Keratinocyte (primary cell): ENCODE results near the gene CACHD1. TPM values are rescaled to one million over a fixed set of nuclear protein-coding genes. Genes with fewer than 3 reads are reported as not detected.

Experiments used
- DNase-seq: peaks from one replicate; pipeline ENCODE4 v3.0.0-alpha.2; 2011; ENCODE audit warnings: low read depth, missing footprints, low spot score
- FAIRE-seq: peaks from 2 replicates; lab custom pipeline; 2011; peaks lifted over from hg19 to GRCh38; lab: Jason Lieb, UNC
- H2AFZ ChIP-seq: 2 replicates; pipeline ENCODE4 v1.6.0; 2012; ENCODE audit warnings: low read length, control low read depth, inconsistent platforms; ENCODE audit not compliant: control insufficient read depth
- H3K27ac ChIP-seq: 2 replicates; pipeline ENCODE4 v1.5.1; 2011; ENCODE audit warnings: low read length; ENCODE audit not compliant: control insufficient read depth, insufficient read depth
- H3K27me3 ChIP-seq: 3 replicates; pipeline ENCODE4 v1.6.0; 2011; ENCODE audit warnings: low read length; ENCODE audit not compliant: control insufficient read depth, insufficient read depth; ENCODE audit errors: extremely low read depth
- H3K36me3 ChIP-seq, 2 experiments: 2 replicates in 1 of 2; 3 replicates in 1 of 2; pipeline ENCODE4 v1.5.1; 2011; ENCODE audit warnings: low read length in 2 of 2, mild to moderate bottlenecking in 1 of 2; ENCODE audit not compliant: control insufficient read depth in 2 of 2, insufficient read depth in 2 of 2; ENCODE audit errors: extremely low read depth in 1 of 2
- H3K4me1 ChIP-seq: 3 replicates; pipeline ENCODE4 v1.5.1; 2011; ENCODE audit warnings: low read length; ENCODE audit not compliant: control insufficient read depth, insufficient read depth; ENCODE audit errors: extremely low read depth
- H3K4me2 ChIP-seq: 3 replicates; pipeline ENCODE4 v1.6.0; 2011; ENCODE audit warnings: low read depth, low read length; ENCODE audit not compliant: control insufficient read depth, insufficient read depth; ENCODE audit errors: extremely low read depth
- H3K4me3 ChIP-seq, 3 experiments: fragments of 200-600 bp in 1 of 3; sonication (generic) in 1 of 3; 2 replicates in 2 of 3; 3 replicates in 1 of 3; pipeline ENCODE4 v1.5.1; 2011 to 2016; ENCODE audit warnings: low read length in 3 of 3, mild to moderate bottlenecking in 3 of 3, control low read depth in 2 of 3, inconsistent platforms in 1 of 3, low read depth in 1 of 3, mixed read lengths in 1 of 3, mixed run types in 1 of 3, moderate library complexity in 1 of 3; ENCODE audit not compliant: control insufficient read depth in 2 of 3, insufficient read depth in 2 of 3; ENCODE audit errors: extremely low read depth in 1 of 3
- H3K79me2 ChIP-seq: 2 replicates; pipeline ENCODE4 v1.6.0; 2012; ENCODE audit warnings: low read length; ENCODE audit not compliant: control insufficient read depth, insufficient read depth
- H3K9ac ChIP-seq: 3 replicates; pipeline ENCODE4 v1.6.0; 2011; ENCODE audit warnings: low read length; ENCODE audit not compliant: control insufficient read depth, insufficient read depth; ENCODE audit errors: extremely low read depth
- H3K9me1 ChIP-seq: 3 replicates; pipeline ENCODE4 v1.6.0; 2011; ENCODE audit warnings: low read length; ENCODE audit not compliant: control insufficient read depth, insufficient read depth; ENCODE audit errors: extremely low read depth
- H3K9me3 ChIP-seq: 2 replicates; pipeline ENCODE4 v1.5.1; 2012; ENCODE audit warnings: low read depth, low read length; ENCODE audit not compliant: control insufficient read depth
- H4K20me1 ChIP-seq: 3 replicates; pipeline ENCODE4 v1.6.0; 2011; ENCODE audit warnings: low read length; ENCODE audit not compliant: control insufficient read depth, insufficient read depth; ENCODE audit errors: extremely low read depth
- CTCF ChIP-seq, 3 experiments: IDR thresholded peaks in 1 of 3; conservative IDR thresholded peaks in 1 of 3; optimal IDR thresholded peaks in 1 of 3; 2 replicates in 2 of 3; 3 replicates in 1 of 3; pipeline versions ENCODE3 to v1.5.1; 2011; ENCODE audit warnings: low read length in 3 of 3, mild to moderate bottlenecking in 3 of 3, moderate library complexity in 2 of 3, control low read depth in 1 of 3, inconsistent platforms in 1 of 3; ENCODE audit not compliant: insufficient read depth in 2 of 3; ENCODE audit errors: extremely low read depth in 1 of 3
- EZH2 ChIP-seq: IDR thresholded peaks from one replicate; pipeline ENCODE4 v1.6.1; 2012; ENCODE audit warnings: inconsistent platforms, mild to moderate bottlenecking, low read length, moderate library complexity
- dilution Hi-C: fragments of 300-500 bp; cut with MboI; formaldehyde crosslinking; loops from one replicate; pipeline ENCODE4 v1.7.0; 2020; ENCODE audit warnings: low sequenced_read_pairs; ENCODE audit not compliant: extremely low pct_ligation_motif_present
- polyA plus RNA-seq, 5 experiments: library from polyadenylated mRNA; depleted of rRNA in 3 of 5; stranded (reverse) in 3 of 5; stranded (forward) in 1 of 5; unstranded in 1 of 5; fragments of >200 nt; gene quantifications; 1 replicate in 1 of 5; 2 replicates in 3 of 5; 3 replicates in 1 of 5; pipeline versions ENCODE4 v1.2.1 to v1.2.3, GENCODE V29; 2011 to 2012; ENCODE audit warnings: missing spikeins in 2 of 5, low read depth in 1 of 5, low replicate concordance in 1 of 5

Gene CACHD1
- polyA plus RNA-seq, 1 donor (not counting 4 experiments of a cell fraction or from before 2014, with no cell fraction given), result 2.4 TPM

GRCh38 chr1:64712049-64712448, 242.1 kb downstream of the CACHD1 start:
- H3K27ac ChIP-seq, result no peak overlapping the region
- TF ChIP-seq CTCF (optimal IDR thresholded peaks at IDR 0.05 in 1 of 3, IDR thresholded peaks at IDR 0.05 in 1 of 3, conservative IDR thresholded peaks at IDR 0.05 in 1 of 3; ENCODE audit: extremely low read depth in 1 of 3, insufficient read depth in 2 of 3, low read length in 3 of 3) (no peak), EZH2 (no peak)
- dilution Hi-C loops, result no loop called here
- no peaks in the 10 kb centered on the region for H3K9me3 ChIP-seq
- no peaks in the 10 kb centered on the region for H4K20me1 ChIP-seq
- H3K9me1 ChIP-seq, result no peaks in the 10 kb centered on the region
- H3K4me1 ChIP-seq, result no peaks in the 10 kb centered on the region
- no peaks in the 10 kb centered on the region for H3K36me3 ChIP-seq
- H3K79me2 ChIP-seq, result no peaks in the 10 kb centered on the region
- no peak overlapping the region for H3K9ac ChIP-seq
- FAIRE-seq (no peak), DNase-seq (no peak)
- H3K4me2 ChIP-seq, result no peak overlapping the region
- H3K4me3 ChIP-seq, result no peak overlapping the region
- no peaks in the 10 kb centered on the region for H3K27me3 ChIP-seq
- no peak overlapping the region for H2AFZ ChIP-seq

GRCh38 chr1:64715186-64715585, 245.3 kb downstream of the CACHD1 start:
- no peaks in the 10 kb centered on the region for H3K9me1 ChIP-seq
- no peak overlapping the region for H3K9ac ChIP-seq
- H3K4me2 ChIP-seq, result no peak overlapping the region
- no peak for DNase-seq
- no peaks in the 10 kb centered on the region for H4K20me1 ChIP-seq
- H3K4me3 ChIP-seq, result no peak overlapping the region
- no peaks in the 10 kb centered on the region for H3K36me3 ChIP-seq
- no peaks in the 10 kb centered on the region for H3K79me2 ChIP-seq
- H3K27ac ChIP-seq, result no peak overlapping the region
- dilution Hi-C loops, result no loop called here
- TF ChIP-seq EZH2 (no peak), CTCF (optimal IDR thresholded peaks at IDR 0.05 in 1 of 3, IDR thresholded peaks at IDR 0.05 in 1 of 3, conservative IDR thresholded peaks at IDR 0.05 in 1 of 3; ENCODE audit: extremely low read depth in 1 of 3, insufficient read depth in 2 of 3, low read length in 3 of 3) (no peak)
- H3K9me3 ChIP-seq, result no peaks in the 10 kb centered on the region
- no peak for FAIRE-seq
- H3K4me1 ChIP-seq, result no peaks in the 10 kb centered on the region
- no peak overlapping the region for H2AFZ ChIP-seq
- peaks cover 1% of the 10 kb centered on the region for H3K27me3 ChIP-seq
